Neutrophil (primary cell): ENCODE measurements around the gene GLE1.

Experiments used
- H3K27ac ChIP-seq: fragments of 200-600 bp; sonication (generic); 2 replicates; pipeline ENCODE4 v1.5.1; 2016; ENCODE audit warnings: mild to moderate bottlenecking, moderate library complexity
- H3K27me3 ChIP-seq: fragments of 200-600 bp; sonication (generic); 2 replicates; pipeline ENCODE4 v1.6.0; 2016; ENCODE audit warnings: mild to moderate bottlenecking
- H3K36me3 ChIP-seq: fragments of 200-600 bp; sonication (generic); 2 replicates; pipeline ENCODE4 v1.5.1; 2017
- H3K4me1 ChIP-seq, 2 experiments: fragments of 200-600 bp in 1 of 2; sonication (generic) in 1 of 2; 1 replicate in 1 of 2; 2 replicates in 1 of 2; pipeline versions ENCODE4 v1.5.1 to v1.6.1; 2013 to 2016; ENCODE audit warnings: low read depth in 1 of 2, low read length in 1 of 2, mild to moderate bottlenecking in 1 of 2, moderate library complexity in 1 of 2; ENCODE audit not compliant: control insufficient read depth in 1 of 2, insufficient read depth in 1 of 2
- H3K4me3 ChIP-seq, 2 experiments: fragments of 200-600 bp in 1 of 2; sonication (generic) in 1 of 2; 1 replicate in 1 of 2; 2 replicates in 1 of 2; pipeline ENCODE4 v1.5.1; 2013 to 2016; ENCODE audit warnings: low read depth in 1 of 2, low read length in 1 of 2, mild to moderate bottlenecking in 1 of 2, moderate library complexity in 1 of 2
- H3K9me3 ChIP-seq: fragments of 200-600 bp; sonication (generic); 2 replicates; pipeline ENCODE4 v1.5.1; 2016
- CTCF ChIP-seq: fragments of 200-600 bp; sonication (generic); IDR thresholded peaks from 2 replicates; pipeline ENCODE4 v1.5.1; 2016; ENCODE audit warnings: antibody characterized with exemption

The GLE1 gene

GRCh38 chr9:128486201-128486600, 18.3 kb upstream of the GLE1 start:
- Histone ChIP-seq H3K27me3 (no peaks in the 10 kb centered on the region), H3K4me3 (no peak overlapping the region), H3K9me3 (no peaks in the 10 kb centered on the region), H3K4me1 (no peaks in the 10 kb centered on the region), H3K27ac (no peak overlapping the region), H3K36me3 (peaks cover 95% of the 10 kb centered on the region)
- TF ChIP-seq CTCF: no peak

- H3K4me3 ChIP-seq: no peak overlapping the region
- H3K27me3 ChIP-seq: no peaks in the 10 kb centered on the region
- TF ChIP-seq CTCF: no peak
- peaks cover 12 to 14% of the 10 kb centered on the region in 2 experiments for H3K4me1 ChIP-seq
- H3K36me3 ChIP-seq: peaks cover 64% of the 10 kb centered on the region
- H3K9me3 ChIP-seq: no peaks in the 10 kb centered on the region
- no peak overlapping the region for H3K27ac ChIP-seq
Measured at GRCh38 chr9:128493424-128493823, 11.1 kb upstream of the GLE1 start.

- Histone ChIP-seq H3K9me3 (no peaks in the 10 kb centered on the region), H3K27ac (peak overlapping the region; percentile 41), H3K4me3 (peak overlapping the region; percentile 10 to 23), H3K36me3 (peaks cover 67% of the 10 kb centered on the region), H3K4me1 (peaks cover 12 to 14% of the 10 kb centered on the region in 2 experiments), H3K27me3 (no peaks in the 10 kb centered on the region)
- no peak for TF ChIP-seq CTCF
Measured at GRCh38 chr9:128494108-128494745, 10.3 kb upstream of the GLE1 start.

GRCh38 chr9:128494746-128495129, 9.8 kb upstream of the GLE1 start:
- Histone ChIP-seq H3K27ac (peak overlapping the region; percentile 41), H3K4me1 (peaks cover 12 to 14% of the 10 kb centered on the region in 2 experiments), H3K36me3 (peaks cover 67% of the 10 kb centered on the region), H3K27me3 (no peaks in the 10 kb centered on the region), H3K4me3 (peak overlapping the region; percentile 10 to 23), H3K9me3 (no peaks in the 10 kb centered on the region)
- no peak for TF ChIP-seq CTCF

GRCh38 chr9:128495296-128495695, 9.2 kb upstream of the GLE1 start:
- Histone ChIP-seq H3K4me1 (peaks cover 12 to 14% of the 10 kb centered on the region in 2 experiments), H3K36me3 (peaks cover 67% of the 10 kb centered on the region), H3K27ac (no peak overlapping the region), H3K27me3 (no peaks in the 10 kb centered on the region), H3K9me3 (no peaks in the 10 kb centered on the region), H3K4me3 (no peak overlapping the region)
- TF ChIP-seq CTCF: no peak
